Activated T-helper 2 cell treated with anti-CD3 and anti-CD28 coated beads, Interferon-gamma antibody, Interleukin-2, Interleukin-4, amounts not matched to agents 10 μg/mL and 5 μg/mL and 100 μg/mL, durations not matched to agents 14 hours and 24 hours and 36 hours (primary cell): ENCODE measurements around the gene ENOX1. TPM values are rescaled to one million over a fixed set of nuclear protein-coding genes. Genes with fewer than 3 reads are reported as not detected.

ENCODE experiments used
- DNase-seq: peaks from one replicate; pipeline ENCODE4 v3.0.0; 2021; ENCODE audit warnings: low spot score
- H3K27ac Mint-ChIP-seq: one replicate; pipeline ENCODE4 v1.8.0; 2021; ENCODE audit warnings: mixed read lengths
- H3K27me3 Mint-ChIP-seq: one replicate; pipeline ENCODE4 v1.8.0; 2021; ENCODE audit warnings: low read depth, mixed read lengths
- H3K36me3 Mint-ChIP-seq: one replicate; pipeline ENCODE4 v1.8.0; 2021; ENCODE audit warnings: low read depth, mixed read lengths
- H3K4me1 Mint-ChIP-seq: one replicate; pipeline ENCODE4 v1.8.0; 2021; ENCODE audit warnings: low read depth, mixed read lengths
- H3K4me3 Mint-ChIP-seq: one replicate; pipeline ENCODE4 v1.8.0; 2021; ENCODE audit warnings: low read depth, mild to moderate bottlenecking, moderate library complexity, mixed read lengths
- H3K9me3 Mint-ChIP-seq: one replicate; pipeline ENCODE4 v1.8.0; 2021; ENCODE audit warnings: mixed read lengths
- intact Hi-C: fragments of 100-400 bp; cut with micrococcal nuclease; formaldehyde crosslinking; loops from one replicate; pipeline ENCODE4 v1.15.1; 2023
- total RNA-seq: library from RNA; stranded (reverse); gene quantifications from 2 replicates; pipeline ENCODE4 v1.2.3, GENCODE V29; 2022

The ENOX1 gene
- total RNA-seq, 1 donor from 2014 or later, result 0.18 TPM

DNA sequence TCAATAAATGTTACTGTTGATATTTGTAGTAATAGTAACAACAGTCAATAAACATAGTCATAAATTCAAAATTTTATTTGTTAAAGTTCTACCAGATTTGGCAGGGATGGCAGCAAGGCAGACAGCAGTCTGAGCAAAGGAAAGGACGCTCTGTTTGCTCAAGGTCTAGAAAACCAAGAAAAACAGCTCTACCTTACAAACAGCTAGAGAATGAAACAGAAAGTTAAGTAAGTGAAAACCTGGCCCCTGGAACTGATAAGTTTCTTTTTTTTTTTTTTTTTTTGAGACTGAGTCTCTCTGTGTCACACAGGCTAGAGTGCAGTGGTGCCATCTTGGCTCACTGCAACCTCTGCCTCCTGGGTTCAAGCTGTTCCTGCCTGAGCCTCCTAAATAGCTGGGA lies 27.9 kb downstream of the ENOX1 start:
- DNase-seq, result no peak
- Mint-ChIP-seq H3K27ac (no peak overlapping the region), H3K4me3 (no peak overlapping the region), H3K27me3 (peaks cover 2% of the 10 kb centered on the region), H3K36me3 (no peaks in the 10 kb centered on the region), H3K4me1 (no peaks in the 10 kb centered on the region), H3K9me3 (no peaks in the 10 kb centered on the region)
- intact Hi-C loops, result no loop called here

- H3K27ac Mint-ChIP-seq, result no peak overlapping the region
- peaks cover 2% of the 10 kb centered on the region for H3K27me3 Mint-ChIP-seq
- intact Hi-C loops, result no loop called here
- H3K4me3 Mint-ChIP-seq, result no peak overlapping the region
- DNase-seq, result no peak
- no peaks in the 10 kb centered on the region for H3K9me3 Mint-ChIP-seq
- H3K4me1 Mint-ChIP-seq, result no peaks in the 10 kb centered on the region
- H3K36me3 Mint-ChIP-seq, result no peaks in the 10 kb centered on the region
Measured at GRCh38 chr13:43757266-43757665, 29.5 kb downstream of the ENOX1 start.

- intact Hi-C loops, result no loop called here
- Mint-ChIP-seq H3K36me3 (no peaks in the 10 kb centered on the region), H3K9me3 (no peaks in the 10 kb centered on the region)
Measured at GRCh38 chr13:43755844-43756243, 30.9 kb downstream of the ENOX1 start.

GRCh38 chr13:43751624-43752023 lies 35.1 kb downstream of the ENOX1 start:
- no peaks in the 10 kb centered on the region for H3K4me1 Mint-ChIP-seq

More at GRCh38 chr13:43755844-43756243, 30.9 kb downstream of the ENOX1 start:
- Mint-ChIP-seq H3K27me3 (peaks cover 2% of the 10 kb centered on the region), H3K27ac (no peak overlapping the region), H3K4me1 (no peaks in the 10 kb centered on the region), H3K4me3 (no peak overlapping the region)
- no peak for DNase-seq

DNA sequence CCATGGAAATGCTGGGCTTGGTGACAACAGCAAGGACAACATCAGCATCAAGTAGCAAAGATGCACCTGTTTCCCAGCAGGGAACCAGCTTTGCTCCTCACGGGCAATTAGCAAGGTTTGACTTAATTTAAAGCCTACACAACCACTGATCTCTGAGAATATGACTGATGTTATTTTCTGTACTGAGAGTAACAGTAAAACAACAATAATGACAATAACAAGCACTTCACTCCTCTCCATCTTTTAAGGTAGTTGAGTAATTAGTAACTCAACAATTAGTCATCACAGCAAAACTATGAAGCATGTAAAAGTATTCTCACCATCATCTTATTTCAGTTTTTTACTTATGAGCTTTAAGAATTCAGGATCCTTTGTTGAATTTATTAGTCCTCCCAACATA lies 37.3 kb downstream of the ENOX1 start:
- H3K36me3 Mint-ChIP-seq, result no peaks in the 10 kb centered on the region
- no peak overlapping the region for H3K4me3 Mint-ChIP-seq
- DNase-seq, result no peak
- no peak overlapping the region for H3K27ac Mint-ChIP-seq
- intact Hi-C loops, result no loop called here
- peaks cover 2% of the 10 kb centered on the region for H3K27me3 Mint-ChIP-seq
- H3K9me3 Mint-ChIP-seq, result peaks cover 3% of the 10 kb centered on the region
- no peaks in the 10 kb centered on the region for H3K4me1 Mint-ChIP-seq

More at GRCh38 chr13:43751624-43752023, 35.1 kb downstream of the ENOX1 start:
- Mint-ChIP-seq H3K27ac (no peak overlapping the region), H3K9me3 (no peaks in the 10 kb centered on the region), H3K36me3 (no peaks in the 10 kb centered on the region), H3K27me3 (no peaks in the 10 kb centered on the region), H3K4me3 (no peak overlapping the region)
- no peak for DNase-seq
- intact Hi-C loops, result no loop called here

GRCh38 chr13:43744261-43745031 lies 42.3 kb downstream of the ENOX1 start:
- Mint-ChIP-seq H3K36me3 (no peaks in the 10 kb centered on the region), H3K9me3 (peaks cover 3% of the 10 kb centered on the region), H3K4me1 (no peaks in the 10 kb centered on the region), H3K27ac (no peak overlapping the region), H3K27me3 (peaks cover 4% of the 10 kb centered on the region), H3K4me3 (no peak overlapping the region)
- DNase-seq, result no peak
- intact Hi-C loops, result no loop called here

DNA sequence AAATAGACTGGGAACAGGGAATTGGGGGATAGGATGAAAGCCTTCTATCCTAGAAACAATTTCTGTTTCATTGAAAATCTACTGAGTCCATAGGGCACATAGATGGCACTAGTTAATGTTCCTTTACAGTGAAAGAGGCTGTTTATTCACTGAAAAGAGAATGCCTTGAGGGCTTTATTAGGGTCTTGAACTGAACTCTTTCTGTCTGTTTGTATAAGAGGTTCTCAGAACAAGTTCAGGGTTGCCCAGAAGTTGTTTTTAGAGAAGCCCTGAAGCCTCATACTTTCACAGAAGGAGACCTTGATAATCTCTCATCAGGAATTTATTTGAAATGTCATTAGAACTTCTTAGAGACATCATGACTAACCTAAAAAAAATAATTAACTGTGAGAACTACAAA lies 43.9 kb downstream of the ENOX1 start:
- Mint-ChIP-seq H3K36me3 (no peaks in the 10 kb centered on the region), H3K9me3 (peaks cover 3% of the 10 kb centered on the region), H3K4me3 (no peak overlapping the region), H3K27me3 (peaks cover 4% of the 10 kb centered on the region), H3K4me1 (no peaks in the 10 kb centered on the region), H3K27ac (no peak overlapping the region)
- intact Hi-C loops, result no loop called here
- DNase-seq, result no peak

DNA sequence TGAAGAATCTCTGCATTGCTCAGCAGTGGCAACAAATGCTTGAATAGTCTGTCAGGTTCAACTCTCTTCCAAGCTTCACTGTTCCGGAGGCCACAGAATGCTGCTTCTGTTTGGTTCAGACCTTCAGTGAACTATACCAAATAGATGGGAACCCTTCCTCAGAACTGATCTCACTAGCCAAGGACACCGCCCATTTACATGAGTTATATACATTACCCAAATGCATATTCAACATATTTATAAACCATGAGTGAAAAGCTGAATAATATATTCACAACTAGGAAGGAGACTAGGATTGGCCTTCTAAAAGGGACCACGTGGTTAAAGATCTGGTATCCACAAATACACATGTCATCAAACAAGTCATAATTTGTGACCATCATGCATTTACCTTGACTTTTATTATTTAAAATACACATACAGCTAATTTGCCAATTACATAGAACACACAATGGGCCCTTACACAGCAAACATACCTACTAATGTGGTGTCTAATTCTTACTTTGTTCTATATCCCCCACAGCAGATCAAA lies 49.3 kb downstream of the ENOX1 start:
- DNase-seq, result no peak
- no peaks in the 10 kb centered on the region for H3K9me3 Mint-ChIP-seq
- intact Hi-C loops, result no loop called here
- no peaks in the 10 kb centered on the region for H3K4me1 Mint-ChIP-seq
- H3K27me3 Mint-ChIP-seq, result peaks cover 5% of the 10 kb centered on the region
- no peak overlapping the region for H3K4me3 Mint-ChIP-seq
- H3K27ac Mint-ChIP-seq, result no peak overlapping the region
- no peaks in the 10 kb centered on the region for H3K36me3 Mint-ChIP-seq

DNA sequence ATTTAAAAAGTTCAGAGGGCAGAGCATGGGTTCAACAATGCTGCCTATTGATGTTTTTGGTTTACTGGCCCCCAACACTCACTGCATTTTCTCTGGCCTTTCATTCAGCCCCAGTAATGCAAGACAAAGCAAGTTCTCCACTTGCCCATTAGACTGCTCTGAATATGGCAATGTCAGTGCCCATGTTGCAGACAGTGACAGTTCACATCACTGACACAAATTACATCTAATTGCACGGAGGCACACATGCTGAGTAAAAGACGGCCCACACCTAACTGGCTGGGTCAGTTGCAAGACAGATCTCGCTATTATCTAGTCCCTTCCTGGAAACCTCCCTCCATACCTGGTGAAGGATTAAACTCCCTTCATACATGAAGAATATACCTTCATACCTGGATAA lies 54.0 kb downstream of the ENOX1 start:
- H3K27ac Mint-ChIP-seq, result no peak overlapping the region
- H3K4me3 Mint-ChIP-seq, result no peak overlapping the region
- H3K36me3 Mint-ChIP-seq, result no peaks in the 10 kb centered on the region
- H3K9me3 Mint-ChIP-seq, result no peaks in the 10 kb centered on the region
- intact Hi-C loops, result no loop called here
- H3K4me1 Mint-ChIP-seq, result no peaks in the 10 kb centered on the region
- DNase-seq, result no peak
- peaks cover 6% of the 10 kb centered on the region for H3K27me3 Mint-ChIP-seq

DNA sequence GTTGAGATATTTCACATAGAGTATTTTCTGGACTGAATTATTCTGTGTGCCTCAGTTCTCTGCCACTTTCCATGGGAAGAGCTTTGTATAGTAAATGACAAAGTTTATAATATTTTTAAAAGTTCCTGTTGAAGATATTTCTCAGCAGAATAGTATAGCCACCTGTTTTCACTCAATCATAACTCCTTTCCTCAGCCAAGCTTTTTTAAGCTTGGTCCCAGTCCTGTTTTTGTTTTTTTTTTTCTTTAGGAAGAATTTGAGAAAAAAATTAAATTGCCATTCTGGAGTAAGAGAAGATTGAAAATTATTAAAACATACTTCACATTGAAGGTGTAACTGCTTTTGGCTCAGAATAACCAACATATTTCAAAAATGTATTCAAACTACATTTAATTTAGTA lies 55.5 kb downstream of the ENOX1 start:
- H3K4me1 Mint-ChIP-seq, result no peaks in the 10 kb centered on the region
- no peaks in the 10 kb centered on the region for H3K9me3 Mint-ChIP-seq
- intact Hi-C loops, result no loop called here
- peaks cover 6% of the 10 kb centered on the region for H3K27me3 Mint-ChIP-seq
- no peak for DNase-seq
- no peak overlapping the region for H3K27ac Mint-ChIP-seq
- no peak overlapping the region for H3K4me3 Mint-ChIP-seq
- H3K36me3 Mint-ChIP-seq, result no peaks in the 10 kb centered on the region

GRCh38 chr13:43730642-43731041 lies 56.1 kb downstream of the ENOX1 start:
- no peaks in the 10 kb centered on the region for H3K4me1 Mint-ChIP-seq
- H3K4me3 Mint-ChIP-seq, result no peak overlapping the region
- H3K27ac Mint-ChIP-seq, result no peak overlapping the region
- no peaks in the 10 kb centered on the region for H3K36me3 Mint-ChIP-seq
- no peak for DNase-seq
- H3K27me3 Mint-ChIP-seq, result peaks cover 6% of the 10 kb centered on the region
- intact Hi-C loops, result no loop called here
- H3K9me3 Mint-ChIP-seq, result no peaks in the 10 kb centered on the region

- no peak for DNase-seq
- H3K27me3 Mint-ChIP-seq, result peaks cover 4% of the 10 kb centered on the region
- no peak overlapping the region for H3K4me3 Mint-ChIP-seq
- H3K36me3 Mint-ChIP-seq, result no peaks in the 10 kb centered on the region
- H3K27ac Mint-ChIP-seq, result no peak overlapping the region
- intact Hi-C loops, result no loop called here
- H3K9me3 Mint-ChIP-seq, result no peaks in the 10 kb centered on the region
- no peaks in the 10 kb centered on the region for H3K4me1 Mint-ChIP-seq
Measured at GRCh38 chr13:43728421-43728820, 58.4 kb downstream of the ENOX1 start.

- H3K9me3 Mint-ChIP-seq, result no peaks in the 10 kb centered on the region
- intact Hi-C loops, result no loop called here
- H3K27me3 Mint-ChIP-seq, result peaks cover 4% of the 10 kb centered on the region
- no peak overlapping the region for H3K27ac Mint-ChIP-seq
- no peak overlapping the region for H3K4me3 Mint-ChIP-seq
- DNase-seq, result no peak
- no peaks in the 10 kb centered on the region for H3K36me3 Mint-ChIP-seq
- no peaks in the 10 kb centered on the region for H3K4me1 Mint-ChIP-seq
Measured at GRCh38 chr13:43727856-43728255, 58.9 kb downstream of the ENOX1 start.
